ENCODE measurements around the gene NOP56.

The NOP56 gene

GRCh38 chr20:2696646-2697045, 44.2 kb downstream of the NOP56 start:
- in situ Hi-C loops (cut with MboI; ENCODE audit: low pct_unique_long_range_greater_than_20kb, low sequenced_read_pairs) = no loop called here
- no peak for DNase-seq

GRCh38 chr20:2697768-2698167, 45.3 kb downstream of the NOP56 start:
- no peak for DNase-seq
- in situ Hi-C loops (cut with MboI; ENCODE audit: low pct_unique_long_range_greater_than_20kb, low sequenced_read_pairs) = no loop called here

GRCh38 chr20:2698186-2698817, 45.9 kb downstream of the NOP56 start:
- in situ Hi-C loops (cut with MboI; ENCODE audit: low pct_unique_long_range_greater_than_20kb, low sequenced_read_pairs) = no loop called here
- no peak for DNase-seq

- in situ Hi-C loops (cut with MboI; ENCODE audit: low pct_unique_long_range_greater_than_20kb, low sequenced_read_pairs) = no loop called here
- DNase-seq = no peak
These were observed 46.5 kb downstream of the NOP56 start for GRCh38 chr20:2698912-2699311.

- no peak for DNase-seq
- in situ Hi-C loops (cut with MboI; ENCODE audit: low pct_unique_long_range_greater_than_20kb, low sequenced_read_pairs) = no loop called here
These were observed 47.5 kb downstream of the NOP56 start for GRCh38 chr20:2699775-2700413.

GRCh38 chr20:2700913-2701620, 48.6 kb downstream of the NOP56 start:
- in situ Hi-C loops (cut with MboI; ENCODE audit: low pct_unique_long_range_greater_than_20kb, low sequenced_read_pairs) = no loop called here
- DNase-seq = no peak

- no peak for DNase-seq
- in situ Hi-C loops (cut with MboI; ENCODE audit: low pct_unique_long_range_greater_than_20kb, low sequenced_read_pairs) = no loop called here
These were observed 49.2 kb downstream of the NOP56 start for GRCh38 chr20:2701671-2702081.

GRCh38 chr20:2703716-2704475, 51.5 kb downstream of the NOP56 start:
- in situ Hi-C loops (cut with MboI; ENCODE audit: low pct_unique_long_range_greater_than_20kb, low sequenced_read_pairs) = no loop called here
- DNase-seq = no peak

GRCh38 chr20:2705931-2706645, 53.7 kb downstream of the NOP56 start:
- no peak for DNase-seq
- in situ Hi-C loops (cut with MboI; ENCODE audit: low pct_unique_long_range_greater_than_20kb, low sequenced_read_pairs) = no loop called here

GRCh38 chr20:2706688-2707352, 54.4 kb downstream of the NOP56 start:
- in situ Hi-C loops (cut with MboI; ENCODE audit: low pct_unique_long_range_greater_than_20kb, low sequenced_read_pairs) = no loop called here

GRCh38 chr20:2707353-2708072, 55.1 kb downstream of the NOP56 start:
- in situ Hi-C loops (cut with MboI; ENCODE audit: low pct_unique_long_range_greater_than_20kb, low sequenced_read_pairs) = no loop called here
- no peak for DNase-seq

More at GRCh38 chr20:2706688-2707352, 54.4 kb downstream of the NOP56 start:
- DNase-seq = no peak

Measured in KBM-7 (cell line).